Measurements from ENCODE around the gene PPARD.

- TF ChIP-seq CTCF (IDR thresholded peaks at IDR 0.05) (no peak), POLR2A (IDR thresholded peaks at IDR 0.05) (no peak), EP300 (IDR thresholded peaks at IDR 0.05) (no peak)
Measured at GRCh38 chr6:35441642-35442041, 99.3 kb downstream of the PPARD start.

All from suprapubic skin (tissue), 3 donors.